Measurements from ENCODE around the gene PHLDB3. TPM values are rescaled to one million over a fixed set of nuclear protein-coding genes. Genes with fewer than 3 reads are reported as not detected.

Gene PHLDB3
- total and polyA plus RNA-seq, 10 donors = 8.0 to 23.0 (median 16.1) TPM

- Histone ChIP-seq H3K4me3 (no peak overlapping the region), H3K36me3 (peaks cover 0 to 27% (median 2%) of the 10 kb centered on the region in 6 donors), H3K4me1 (peaks cover 2 to 7% (median 5%) of the 10 kb centered on the region in 6 donors), H3K27ac (no peak overlapping the region), H3K27me3 (replicated peaks in 1 of 7) (no peaks in the 10 kb centered on the region), H3K9me3 (no peaks in the 10 kb centered on the region)
- TF ChIP-seq POLR2A (IDR thresholded peaks at IDR 0.05) = no peak
- TF ChIP-seq CTCF (IDR thresholded peaks at IDR 0.05 in 8 of 11, conservative IDR thresholded peaks at IDR 0.05 in 3 of 11) = no peak
- no peak for TF ChIP-seq POLR2AphosphoS5 (IDR thresholded peaks at IDR 0.05)
- 82 to 97% (median 94%) methylated on average over 3 of the region's 3 CpGs for WGBS, 5 donors
- DNase-seq = no peak
- intact Hi-C loops (cut with DNase I; ENCODE audit: low total_unique reads) = no loop called here
These were observed 24.0 kb downstream of the PHLDB3 start for GRCh38 chr19:43480574-43480973.

GRCh38 chr19:43479961-43480561 is 24.5 kb downstream of the PHLDB3 start:
- 93 to 98% (median 94%) methylated on average over 4 of the region's 4 CpGs for WGBS, 5 donors
- intact Hi-C loops (cut with DNase I; ENCODE audit: low total_unique reads) = no loop called here
- TF ChIP-seq POLR2A (IDR thresholded peaks at IDR 0.05) = no peak
- TF ChIP-seq POLR2AphosphoS5 (IDR thresholded peaks at IDR 0.05) = no peak
- TF ChIP-seq CTCF (IDR thresholded peaks at IDR 0.05 in 8 of 11, conservative IDR thresholded peaks at IDR 0.05 in 3 of 11) = no peak
- Histone ChIP-seq H3K36me3 (peaks cover 0 to 27% (median 2%) of the 10 kb centered on the region in 6 donors), H3K27ac (no peak overlapping the region), H3K4me1 (peaks cover 5 to 12% (median 10%) of the 10 kb centered on the region in 6 donors), H3K27me3 (replicated peaks in 1 of 7) (no peaks in the 10 kb centered on the region), H3K4me3 (no peak overlapping the region), H3K9me3 (no peaks in the 10 kb centered on the region)
- DNase-seq = no peak

- WGBS, 5 donors = 89 to 98% (median 94%) methylated on average over 10 to 15 of the region's 15 CpGs
- Histone ChIP-seq H3K36me3 (peaks cover 0 to 27% (median 2%) of the 10 kb centered on the region in 6 donors), H3K27me3 (replicated peaks in 1 of 7) (no peaks in the 10 kb centered on the region), H3K27ac (no peak overlapping the region), H3K9me3 (no peaks in the 10 kb centered on the region), H3K4me3 (no peak overlapping the region), H3K4me1 (peaks cover 8 to 21% (median 17%) of the 10 kb centered on the region in 6 donors)
- DNase-seq = no peak
- no peak for TF ChIP-seq POLR2A (IDR thresholded peaks at IDR 0.05)
- TF ChIP-seq CTCF (IDR thresholded peaks at IDR 0.05 in 8 of 11, conservative IDR thresholded peaks at IDR 0.05 in 3 of 11) = no peak
- no peak for TF ChIP-seq POLR2AphosphoS5 (IDR thresholded peaks at IDR 0.05)
- intact Hi-C loops (cut with DNase I; ENCODE audit: low total_unique reads) = no loop called here
These were observed 25.3 kb downstream of the PHLDB3 start for GRCh38 chr19:43479226-43479625.

GRCh38 chr19:43478323-43478722 is 26.2 kb downstream of the PHLDB3 start:
- DNase-seq = no peak
- Histone ChIP-seq H3K27ac (no peak overlapping the region), H3K27me3 (replicated peaks in 1 of 7) (no peaks in the 10 kb centered on the region), H3K9me3 (no peaks in the 10 kb centered on the region), H3K4me3 (no peak overlapping the region), H3K4me1 (peaks cover 8 to 21% (median 17%) of the 10 kb centered on the region in 6 donors), H3K36me3 (peaks cover 0 to 27% (median 2%) of the 10 kb centered on the region in 6 donors)
- intact Hi-C loops (cut with DNase I; ENCODE audit: low total_unique reads) = no loop called here
- TF ChIP-seq POLR2AphosphoS5 (IDR thresholded peaks at IDR 0.05) (no peak), POLR2A (IDR thresholded peaks at IDR 0.05) (no peak), CTCF (IDR thresholded peaks at IDR 0.05 in 8 of 11, conservative IDR thresholded peaks at IDR 0.05 in 3 of 11) (no peak)
- 87 to 94% (median 90%) methylated on average over 3 of the region's 3 CpGs for WGBS, 5 donors
